Gastroesophageal sphincter (tissue), 4 donors: ENCODE results near the gene GOLGA6L2. TPM values are rescaled to one million over a fixed set of nuclear protein-coding genes. Genes with fewer than 3 reads are reported as not detected.

Source experiments
- ATAC-seq: fragments of 150-250 bp; one replicate; pipeline ENCODE4 v1.9.1; 2016; ENCODE audit warnings: mild to moderate bottlenecking, moderate library complexity
- H3K27ac ChIP-seq, 4 donors: fragments of 200-600 bp; sonication (generic) in 3 of 4; 1 replicate in 3 of 4; 2 replicates in 1 of 4; pipeline ENCODE4 v1.5.1; 2016 to 2019
- H3K27me3 ChIP-seq: fragments of 200-600 bp; sonication (generic); one replicate; pipeline ENCODE4 v1.5.1; 2019
- H3K36me3 ChIP-seq, 2 donors: fragments of 200-600 bp; sonication (generic); one replicate each; pipeline ENCODE4 v1.5.1; 2019; ENCODE audit warnings: control low read depth in 1 of 2
- H3K4me1 ChIP-seq, 3 donors: fragments of 200-600 bp; sonication (generic); 1 replicate in 2 of 3; 2 replicates in 1 of 3; pipeline ENCODE4 v1.5.1; 2016 to 2019; ENCODE audit warnings: control low read depth in 2 of 3
- H3K4me3 ChIP-seq, 2 donors: fragments of 200-600 bp; sonication (generic); one replicate each; pipeline ENCODE4 v1.5.1; 2019; ENCODE audit warnings: mild to moderate bottlenecking in 1 of 2, moderate library complexity in 1 of 2
- H3K9me3 ChIP-seq, 3 donors: fragments of 200-600 bp; sonication (generic); one replicate each; pipeline ENCODE4 v1.5.1; 2017 to 2019; ENCODE audit warnings: control low read depth in 2 of 3
- CTCF ChIP-seq, 4 experiments: fragments of 200-600 bp in 2 of 4; fragments of 450-650 bp in 2 of 4; sonication (generic) in 1 of 4; IDR thresholded peaks; one replicate each; pipeline ENCODE4 v1.5.1; 2017 to 2019; ENCODE audit warnings: antibody characterized with exemption in 4 of 4, mild to moderate bottlenecking in 2 of 4, moderate library complexity in 2 of 4
- EP300 ChIP-seq: sonication (generic); formaldehyde crosslinking; IDR thresholded peaks from one replicate; pipeline ENCODE4 v1.6.1; 2017; ENCODE audit warnings: antibody characterized with exemption, mild to moderate bottlenecking
- POLR2A ChIP-seq, 2 donors: fragments of 450-650 bp; IDR thresholded peaks; one replicate each; pipeline ENCODE4 v1.6.1; 2017; ENCODE audit warnings: antibody characterized with exemption in 2 of 2, mild to moderate bottlenecking in 2 of 2, moderate library complexity in 1 of 2
- POLR2AphosphoS5 ChIP-seq: sonication (generic); formaldehyde crosslinking; IDR thresholded peaks from one replicate; pipeline ENCODE4 v1.6.1; 2017; ENCODE audit warnings: antibody characterized with exemption
- WGBS, 2 donors: methylation state at CpG; one replicate each; pipeline ENCODE4 v1.1.5; 2018; ENCODE audit warnings: low coverage in 1 of 2; 5-methylcytosine and 5-hydroxymethylcytosine counted together
- total RNA-seq, 4 donors: library from RNA; depleted of rRNA; stranded (reverse); fragments of >200 nt; gene quantifications; one replicate each; pipeline ENCODE4 v1.1.0, GENCODE V29; 2016

The GOLGA6L2 gene
- total RNA-seq, 4 donors from 2014 or later, result 0.19 TPM; not detected in 3

- 76 to 84% methylated on average over 6 of the region's 7 CpGs for WGBS, 2 donors
- ATAC-seq, result no peak
- H3K4me1 ChIP-seq, result no peaks in the 10 kb centered on the region
- no peaks in the 10 kb centered on the region for H3K36me3 ChIP-seq
- H3K27ac ChIP-seq, result no peak overlapping the region
- H3K4me3 ChIP-seq, result no peak overlapping the region
- no peaks in the 10 kb centered on the region for H3K9me3 ChIP-seq
- H3K27me3 ChIP-seq, result peaks cover 21% of the 10 kb centered on the region
- TF ChIP-seq EP300 (no peak), POLR2AphosphoS5 (no peak), POLR2A (IDR thresholded peaks at IDR 0.05) (no peak), CTCF (IDR thresholded peaks at IDR 0.05) (no peak)
Observed at GRCh38 chr15:23397779-23398178, 49.3 kb downstream of the GOLGA6L2 start.

GRCh38 chr15:23395832-23396231, 51.2 kb downstream of the GOLGA6L2 start:
- 58% methylated on average over 3 of the region's 5 CpGs; no CpG with 5 or more reads in 1 of the 2 donors for WGBS, 2 donors
- Histone ChIP-seq H3K27ac (peak overlapping the region in 3 of 4 donors; percentile 47 to 58 (median 55)), H3K27me3 (peaks cover 22% of the 10 kb centered on the region), H3K9me3 (no peaks in the 10 kb centered on the region), H3K4me3 (no peak overlapping the region), H3K36me3 (no peaks in the 10 kb centered on the region), H3K4me1 (no peaks in the 10 kb centered on the region)
- ATAC-seq, result no peak
- TF ChIP-seq CTCF (IDR thresholded peaks at IDR 0.05) (no peak), EP300 (no peak), POLR2A (IDR thresholded peaks at IDR 0.05) (no peak), POLR2AphosphoS5 (no peak)

- Histone ChIP-seq H3K27me3 (peaks cover 22% of the 10 kb centered on the region), H3K27ac (peak overlapping the region in 3 of 4 donors; percentile 47 to 58 (median 55)), H3K4me1 (no peaks in the 10 kb centered on the region), H3K9me3 (no peaks in the 10 kb centered on the region), H3K36me3 (no peaks in the 10 kb centered on the region), H3K4me3 (no peak overlapping the region)
- WGBS, 2 donors, result 36 to 75% methylated on average over 4 to 15 of the region's 15 CpGs
- TF ChIP-seq CTCF (IDR thresholded peaks at IDR 0.05), result no peak
- no peak for TF ChIP-seq POLR2AphosphoS5
- no peak for TF ChIP-seq POLR2A (IDR thresholded peaks at IDR 0.05)
- TF ChIP-seq EP300, result no peak
- ATAC-seq, result peak; percentile 34
Observed at GRCh38 chr15:23395030-23395692, 51.9 kb downstream of the GOLGA6L2 start.

Other genes starting within 250 kb of the GOLGA6L2 start
- gene GOLGA6L26, start 113.0 kb downstream of the GOLGA6L2 start, total RNA-seq, result under 1 TPM in 1 of 4 donors, not detected in 3; 0.27 TPM
- under 1 TPM in 3 of 4 donors, not detected in 1; 0.15 to 0.40 (median 0.16) TPM for gene GOLGA8S, start 92.5 kb downstream of the GOLGA6L2 start, total RNA-seq
- gene MKRN3, start 118.4 kb upstream of the GOLGA6L2 start, total RNA-seq, result under 1 TPM in 2 of 4 donors, not detected in 2; 0.39 to 0.93 TPM
- gene MAGEL2, start 200.6 kb upstream of the GOLGA6L2 start, total RNA-seq, result under 1 TPM in 2 of 4 donors, not detected in 2; 0.13 to 0.15 TPM
- gene NDN, start 240.1 kb upstream of the GOLGA6L2 start, total RNA-seq, result 10 to 100 TPM; 55.6 to 92.8 (median 73.1) TPM